ENCODE data around the gene SRRM4. TPM values are rescaled to one million over a fixed set of nuclear protein-coding genes. Genes with fewer than 3 reads are reported as not detected.

Gene SRRM4
- total RNA-seq, 1 experiment from 2014 or later = 0.02 TPM

GRCh38 chr12:119079530-119079929 lies 98.2 kb downstream of the SRRM4 start:
- no peaks in the 10 kb centered on the region for H3K79me2 ChIP-seq (ENCODE audit: insufficient read depth, low read length)
- DNase-seq (ENCODE audit: low read depth, low spot score) (no peak), ATAC-seq (no peak)
- H3K4me3 ChIP-seq (replicated peaks in 1 of 2; ENCODE audit: low read depth in 1 of 2, low read length in 2 of 2) = no peak overlapping the region
- H3K4me2 ChIP-seq (ENCODE audit: low read length) = no peak overlapping the region
- BruUV-seq (replicated peaks) = no TSS peak
- ChIA-PET CTCF (no interaction called here), POLR2A (no interaction called here), RAD21 (ENCODE audit: low non-redundant PET in 1 of 2, low total read pairs in 2 of 2, uncharacterized antibody in 2 of 2, unreplicated experiment in 2 of 2) (no interaction called here)
- intact Hi-C loops (cut with micrococcal nuclease) = no loop called here
- H4K20me1 ChIP-seq (ENCODE audit: insufficient read depth) = no peaks in the 10 kb centered on the region
- no peaks in the 10 kb centered on the region for H3K9me2 ChIP-seq (ENCODE audit: insufficient read depth)
- TF ChIP-seq POLR2A (IDR thresholded peaks at IDR 0.05; ENCODE audit: borderline replicate concordance, extremely low read depth, insufficient read depth, insufficient read length) = no peak
- no peak for TF ChIP-seq CEBPB (IDR thresholded peaks at IDR 0.05; ENCODE audit: low read depth)
- 0 out of 2 replicates have a peak, but pooled peaks have one; percentile 54 for TF ChIP-seq EZH2 (IDR thresholded peaks at IDR 0.05)
- TF ChIP-seq ZBTB33 (IDR thresholded peaks at IDR 0.05; ENCODE audit: extremely low read depth, insufficient replicate concordance, low read length) = no peak
- TF ChIP-seq YY1 (IDR thresholded peaks at IDR 0.05; ENCODE audit: extremely low read depth, insufficient replicate concordance, low read depth, low read length) = no peak
- TF ChIP-seq CTCF (IDR thresholded peaks at IDR 0.05 in 2 of 3, conservative IDR thresholded peaks at IDR 0.05 in 1 of 3; ENCODE audit: borderline replicate concordance in 1 of 3, insufficient read depth in 1 of 3, low read depth in 2 of 3, low read length in 2 of 3) = no peak
- no peak for TF ChIP-seq SIN3A (IDR thresholded peaks at IDR 0.05; ENCODE audit: low read depth)
- no peak overlapping the region for H3K9ac ChIP-seq (ENCODE audit: low read length)
- H3K27me3 ChIP-seq (ENCODE audit: insufficient read depth, low read length) = peaks cover 53% of the 10 kb centered on the region
- no peaks in the 10 kb centered on the region for H3K9me3 ChIP-seq (ENCODE audit: control insufficient read depth in 1 of 2, insufficient read depth in 1 of 2, low read depth in 1 of 2, low read length in 2 of 2)
- H3K4me1 ChIP-seq (ENCODE audit: control insufficient read depth in 1 of 2, insufficient read depth in 2 of 2, low read length in 2 of 2) = no peaks in the 10 kb centered on the region
- no peak overlapping the region for H3K27ac ChIP-seq (ENCODE audit: low read depth, low read length)
- no peak overlapping the region for H2AFZ ChIP-seq (ENCODE audit: low read depth, low read length, poor library complexity, severe bottlenecking)
- no peaks in the 10 kb centered on the region for H3K36me3 ChIP-seq (ENCODE audit: control insufficient read depth in 1 of 2, insufficient read depth in 2 of 2, low read length in 2 of 2)

All from HCT116 (cell line).